Renal cortical epithelial cell (primary cell): ENCODE data around the gene BANP. TPM values are rescaled to one million over a fixed set of nuclear protein-coding genes. Genes with fewer than 3 reads are reported as not detected.
"Not testable (repeated sequence)": the region's sequence is repeated elsewhere in the genome, so short reads cannot be mapped to it uniquely, and the experiment has no call there.

ENCODE experiments used
- DNase-seq: peaks from one replicate; pipeline ENCODE4 v3.0.0-alpha.2; 2011; ENCODE audit warnings: low read depth
- total RNA-seq: library from RNA; depleted of rRNA; stranded (reverse); fragments of >200 nt; gene quantifications from 2 replicates; pipeline ENCODE4 v1.2.3, GENCODE V29; 2014

Gene BANP
- total RNA-seq, 1 donor from 2014 or later, result 27.9 TPM

- no peak for DNase-seq
Observed at GRCh38 chr16:88086571-88087516, 135.6 kb downstream of the BANP start.

- DNase-seq, result no peak
Observed at GRCh38 chr16:88087517-88087877, 136.3 kb downstream of the BANP start.

- no peak for DNase-seq
Observed at GRCh38 chr16:88088161-88088581, 136.9 kb downstream of the BANP start.

- not testable (repeated sequence) for DNase-seq
Observed at GRCh38 chr16:88088611-88089010, 137.4 kb downstream of the BANP start.

GRCh38 chr16:88089071-88089470 is 137.8 kb downstream of the BANP start:
- not testable (repeated sequence) for DNase-seq

- not testable (repeated sequence) for DNase-seq
Observed at GRCh38 chr16:88089632-88090376, 138.6 kb downstream of the BANP start.

- DNase-seq, result not testable (repeated sequence)
Observed at GRCh38 chr16:88090377-88091175, 139.3 kb downstream of the BANP start.

GRCh38 chr16:88091221-88091971 is 140.2 kb downstream of the BANP start:
- DNase-seq, result not testable (repeated sequence)

- DNase-seq, result not testable (repeated sequence)
Observed at GRCh38 chr16:88091972-88092302, 140.7 kb downstream of the BANP start.

- not testable (repeated sequence) for DNase-seq
Observed at GRCh38 chr16:88092791-88093555, 141.7 kb downstream of the BANP start.

- DNase-seq, result not testable (repeated sequence)
Observed at GRCh38 chr16:88093556-88094252, 142.5 kb downstream of the BANP start.

GRCh38 chr16:88094253-88094575 is 143.0 kb downstream of the BANP start:
- DNase-seq, result not testable (repeated sequence)

GRCh38 chr16:88094900-88095299 is 143.7 kb downstream of the BANP start:
- not testable (repeated sequence) for DNase-seq

GRCh38 chr16:88096659-88097058 is 145.4 kb downstream of the BANP start:
- DNase-seq, result not testable (repeated sequence)

GRCh38 chr16:88098731-88099562 is 147.7 kb downstream of the BANP start:
- DNase-seq, result not testable (repeated sequence)

GRCh38 chr16:88099563-88099890 is 148.3 kb downstream of the BANP start:
- no peak for DNase-seq

- not testable (repeated sequence) for DNase-seq
Observed at GRCh38 chr16:88099956-88100355, 148.7 kb downstream of the BANP start.

- DNase-seq, result not testable (repeated sequence)
Observed at GRCh38 chr16:88100801-88101622, 149.8 kb downstream of the BANP start.
